ENCODE data around the gene CPT1B. TPM values are rescaled to one million over a fixed set of nuclear protein-coding genes. Genes with fewer than 3 reads are reported as not detected.
"Not testable (repeated sequence)": the region's sequence is repeated elsewhere in the genome, so short reads cannot be mapped to it uniquely, and the experiment has no call there.

Gene CPT1B
- total RNA-seq, 1 donor from 2014 or later, result 18.2 TPM

DNA sequence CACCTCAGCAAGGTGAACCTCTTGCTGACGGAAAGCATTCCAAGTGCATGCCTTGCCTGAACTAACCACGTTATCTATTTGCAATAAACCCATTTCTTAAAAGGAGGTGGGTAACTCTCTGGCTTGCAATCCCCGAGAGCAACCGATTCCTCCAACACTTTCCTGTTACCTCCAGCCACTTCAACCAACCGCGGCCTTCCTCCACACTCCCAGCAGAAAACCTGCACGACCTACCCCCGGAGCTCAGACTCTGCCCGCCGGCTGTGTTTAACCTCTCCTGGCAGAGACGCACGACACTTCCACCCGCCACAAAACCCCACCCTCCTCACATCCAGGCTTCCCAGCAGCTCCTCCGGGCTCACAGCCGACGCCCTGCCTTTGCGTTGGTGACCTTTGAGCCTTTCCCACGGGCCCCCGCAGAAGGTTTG, 53.5 kb downstream of the CPT1B start:
- no peak for ATAC-seq
- no peak for DNase-seq (ENCODE audit: low spot score)
- intact Hi-C loops (cut with DNase I), result loop anchor here (1.0 kb wide), 1 partner anchor 16 kb away; no protein-coding TSS in a partner anchor

DNA sequence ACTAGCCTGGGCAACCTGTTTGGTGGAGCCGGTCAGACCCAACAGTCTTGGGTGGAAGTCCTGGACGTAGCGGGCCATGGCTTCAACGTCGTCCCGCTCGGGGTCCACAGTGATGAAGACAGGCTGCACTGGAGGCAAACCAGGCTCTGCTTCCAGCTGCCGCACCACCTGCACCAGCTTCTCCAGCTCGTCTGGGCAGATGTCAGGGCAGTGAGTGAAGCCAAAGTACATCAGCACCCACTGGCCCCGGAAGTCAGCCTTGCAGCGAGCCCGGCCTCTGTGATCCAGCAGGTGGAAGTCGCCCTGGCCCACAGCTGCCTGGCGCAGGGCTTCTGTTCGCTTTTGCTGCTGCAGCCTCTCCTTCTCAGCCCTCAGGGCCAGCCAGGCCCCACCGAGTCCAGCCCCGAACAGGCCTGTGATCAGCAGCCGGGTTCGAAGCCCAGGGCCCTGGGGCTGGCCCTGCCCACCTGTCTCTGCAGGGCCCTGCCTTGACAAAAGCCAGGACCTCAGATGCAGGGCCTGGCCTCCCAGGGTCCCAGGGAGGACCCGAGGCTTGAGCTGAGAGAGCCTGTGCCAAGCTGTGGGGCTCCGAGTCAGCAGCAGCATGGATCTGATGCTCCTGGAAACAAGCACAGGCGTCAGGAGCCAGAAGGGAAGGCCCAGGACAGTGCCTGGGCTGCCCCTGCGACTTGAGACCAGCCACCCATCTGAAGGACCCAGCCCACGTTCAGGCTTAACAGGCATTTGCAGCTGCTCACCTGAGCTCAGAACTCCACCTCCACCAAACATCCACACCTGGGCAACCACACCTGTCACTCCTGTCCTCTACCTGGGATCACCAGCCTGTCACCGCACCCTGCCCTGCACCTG, 54.2 kb downstream of the CPT1B start:
- intact Hi-C loops (cut with DNase I), result no loop called here
- ATAC-seq (no peak), DNase-seq (ENCODE audit: low spot score) (peak; percentile 64)

DNA sequence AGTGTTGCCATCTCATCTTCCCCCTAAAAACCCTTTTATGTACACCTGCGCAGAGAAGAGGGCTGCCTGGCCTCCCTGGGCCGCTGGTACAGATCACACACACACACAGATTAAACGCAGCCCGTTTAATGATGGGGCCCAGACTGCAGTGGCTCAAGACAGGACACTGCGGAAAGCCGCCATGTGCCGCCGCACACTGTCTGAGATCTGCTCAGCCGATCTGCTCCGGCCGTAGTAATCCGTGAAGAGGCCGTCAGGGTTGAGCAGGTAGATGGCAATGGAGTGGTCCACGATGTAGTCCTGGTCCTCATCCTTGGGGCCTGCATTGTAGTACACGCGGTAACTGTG, 54.8 kb downstream of the CPT1B start:
- intact Hi-C loops (cut with DNase I), result no loop called here
- ATAC-seq (no peak), DNase-seq (ENCODE audit: low spot score) (no peak)

DNA sequence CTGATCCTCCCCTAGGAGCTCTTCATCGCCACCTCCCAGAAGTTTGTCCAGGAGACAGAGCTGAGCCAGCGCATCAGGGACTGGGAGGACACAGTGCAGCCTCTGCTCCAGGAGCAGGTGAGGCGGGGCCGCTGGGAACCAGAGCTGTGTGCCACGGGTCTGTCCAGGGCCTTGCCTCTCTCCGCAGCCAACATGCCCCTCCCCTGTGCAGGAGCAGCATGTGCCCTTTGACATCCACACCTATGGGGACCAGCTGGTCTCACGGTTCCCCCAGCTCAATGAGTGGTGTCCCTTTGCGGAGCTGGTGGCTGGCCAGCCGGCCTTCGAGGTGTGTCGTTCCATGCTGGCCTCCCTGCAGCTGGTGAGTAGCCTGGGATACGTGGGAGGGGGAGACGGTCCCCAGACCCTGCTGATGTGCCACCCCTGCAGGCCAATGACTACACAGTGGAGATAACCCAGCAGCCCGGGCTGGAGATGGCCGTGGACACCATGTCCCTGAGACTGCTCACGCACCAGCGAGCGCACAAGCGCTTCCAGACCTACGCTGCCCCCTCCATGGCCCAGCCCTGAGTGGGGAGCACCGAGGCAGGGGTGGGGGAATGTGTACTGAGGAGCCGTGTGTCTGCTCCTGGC, 55.3 kb downstream of the CPT1B start:
- DNase-seq (ENCODE audit: low spot score), result no peak
- intact Hi-C loops (cut with DNase I), result no loop called here
- ATAC-seq, result no peak

DNA sequence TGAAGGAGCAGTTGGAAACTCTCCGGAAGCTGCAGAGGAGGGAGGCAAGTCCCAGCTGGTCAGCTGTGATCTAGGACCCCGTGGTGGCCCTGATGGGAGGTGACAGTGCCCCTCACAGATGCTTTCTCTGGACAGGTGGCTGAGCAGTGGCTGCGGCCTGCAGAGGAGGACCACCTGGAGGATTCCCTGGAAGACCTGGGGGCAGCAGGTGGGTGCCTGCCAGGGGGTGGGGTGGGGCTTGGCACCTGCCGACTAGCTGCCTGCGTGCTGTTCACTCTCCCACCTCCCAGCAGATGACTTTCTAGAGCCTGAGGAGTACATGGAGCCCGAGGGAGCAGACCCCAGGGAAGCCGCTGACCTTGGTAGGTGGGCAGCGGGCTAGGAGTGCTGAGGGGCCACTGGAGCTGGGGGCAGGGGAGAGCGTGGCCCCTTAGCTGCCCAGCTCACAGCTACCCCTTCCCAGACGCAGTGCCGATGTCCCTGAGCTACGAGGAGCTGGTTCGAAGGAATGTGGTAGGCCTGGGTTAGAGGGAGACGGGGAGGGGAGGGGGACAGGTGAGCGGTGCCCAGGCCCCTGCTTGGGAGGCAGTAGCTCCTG, 55.9 kb downstream of the CPT1B start:
- DNase-seq (ENCODE audit: low spot score) (no peak), ATAC-seq (no peak)
- intact Hi-C loops (cut with DNase I), result no loop called here

DNA sequence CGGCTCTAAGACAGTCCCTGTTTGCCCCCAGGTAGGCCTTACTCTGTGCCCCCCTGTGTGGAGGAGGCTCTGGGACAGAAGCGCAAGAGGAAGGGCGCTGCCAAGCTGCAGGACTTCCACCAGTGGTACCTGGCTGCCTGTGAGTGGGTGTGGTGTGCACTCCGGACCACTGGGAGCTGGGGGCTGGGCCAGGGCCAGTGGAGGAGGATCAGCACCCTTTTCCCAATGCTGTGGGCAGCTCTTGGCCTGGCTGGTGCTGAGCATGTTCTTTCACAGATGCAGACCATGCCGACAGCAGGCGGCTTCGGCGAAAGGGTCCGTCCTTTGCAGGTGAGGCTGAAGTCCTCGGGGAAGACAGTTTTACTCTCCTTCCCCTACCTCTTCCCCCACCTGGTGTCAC, 56.5 kb downstream of the CPT1B start:
- DNase-seq (ENCODE audit: low spot score), result no peak
- intact Hi-C loops (cut with DNase I), result no loop called here
- ATAC-seq, result no peak

DNA sequence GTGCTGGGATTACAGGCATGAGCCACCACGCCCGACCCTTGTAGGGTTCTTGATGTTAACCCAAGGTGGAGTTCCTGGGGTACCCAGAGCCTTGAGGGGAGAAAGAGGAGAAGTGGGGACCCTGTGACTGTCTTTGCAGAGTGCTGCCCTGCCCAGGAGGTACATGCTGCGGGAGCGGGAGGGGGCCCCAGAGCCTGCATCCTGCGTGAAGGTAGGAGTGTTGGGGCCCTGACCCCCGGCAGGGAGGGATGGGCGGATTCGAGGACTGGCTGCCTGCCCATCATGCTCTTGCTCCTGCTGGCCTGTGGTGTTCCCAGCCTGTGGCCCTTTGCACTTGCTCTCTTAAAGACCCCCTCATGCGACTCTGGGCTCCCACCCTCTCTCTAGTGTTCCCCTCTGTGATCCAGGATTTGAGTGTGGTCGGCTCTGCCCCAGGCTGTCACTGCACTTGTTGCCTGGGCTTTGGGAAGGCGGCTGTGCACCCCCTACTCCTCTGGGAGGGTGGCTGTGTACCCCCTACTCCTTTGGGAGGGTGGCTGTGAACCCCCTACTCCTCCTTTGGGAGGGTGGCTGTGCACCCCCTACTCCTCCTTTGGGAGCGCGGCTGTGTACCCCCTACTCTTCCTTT, 57.3 kb downstream of the CPT1B start:
- intact Hi-C loops (cut with DNase I), result no loop called here
- ATAC-seq, result no peak

DNA sequence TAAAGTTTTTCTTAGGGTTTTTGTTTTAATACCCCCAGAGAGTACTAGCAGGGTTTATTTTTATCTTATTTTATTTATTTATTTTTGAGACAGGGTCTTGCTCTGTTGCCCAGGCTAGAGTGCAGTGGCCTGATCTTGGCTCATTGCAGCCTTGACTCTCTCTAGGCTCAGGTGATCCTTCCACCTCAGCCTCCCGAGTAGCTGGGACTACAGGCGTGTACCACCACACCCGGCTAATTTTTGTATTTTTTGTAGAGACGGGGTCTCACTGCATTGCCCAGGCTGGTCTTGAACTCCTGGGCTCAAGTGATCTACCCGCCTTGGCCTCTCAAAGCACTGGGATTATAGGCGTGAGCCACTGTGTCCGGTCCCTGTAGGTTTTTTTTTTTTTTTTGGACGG, 58.0 kb downstream of the CPT1B start:
- DNase-seq (ENCODE audit: low spot score); ATAC-seq; intact Hi-C loops (cut with DNase I): not testable (repeated sequence)

More for the DNA sequence above, 57.3 kb downstream of the CPT1B start:
- DNase-seq (ENCODE audit: low spot score), result no peak

DNA sequence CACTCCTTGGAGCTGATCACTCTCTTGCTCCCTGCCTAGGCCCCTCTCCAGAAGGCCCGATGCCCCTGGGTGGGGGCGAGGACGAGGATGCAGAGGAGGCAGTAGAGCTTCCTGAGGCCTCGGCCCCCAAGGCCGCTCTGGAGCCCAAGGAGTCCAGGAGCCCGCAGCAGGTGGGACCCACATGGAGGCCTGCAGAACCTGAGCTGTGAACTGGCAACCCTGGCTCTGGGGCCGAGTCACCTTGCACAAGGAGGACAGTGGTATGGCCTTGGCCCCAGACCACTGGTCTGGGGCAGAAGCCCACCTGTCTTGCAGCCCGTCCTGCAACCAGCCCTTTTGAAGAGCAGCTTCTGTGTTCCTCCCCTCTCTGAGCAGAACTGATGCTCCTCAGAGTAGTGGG, 59.1 kb downstream of the CPT1B start:
- intact Hi-C loops (cut with DNase I), result no loop called here
- DNase-seq (ENCODE audit: low spot score) (no peak), ATAC-seq (no peak)

Other genes with a start within 250 kb of the CPT1B start
- gene PPP6R2, start 235.1 kb downstream of the CPT1B start, total RNA-seq, result 42.1 TPM
- gene SBF1, start 103.4 kb downstream of the CPT1B start, total RNA-seq, result 73.4 TPM
- 0.09 TPM for gene ADM2, start 96.9 kb downstream of the CPT1B start, total RNA-seq
- not detected for gene MIOX, start 91.6 kb downstream of the CPT1B start, total RNA-seq
- gene LMF2, start 70.7 kb downstream of the CPT1B start, total RNA-seq, result 48.4 TPM
- 39.8 TPM for gene NCAPH2, start 70.2 kb downstream of the CPT1B start, total RNA-seq
- gene SCO2, start 52.8 kb downstream of the CPT1B start, total RNA-seq, result 1.9 TPM
- gene TYMP, start 48.4 kb downstream of the CPT1B start, total RNA-seq, result 44.5 TPM
- gene KLHDC7B, start 32.5 kb downstream of the CPT1B start, total RNA-seq, result 0.13 TPM
- gene SYCE3, start 15.5 kb downstream of the CPT1B start, total RNA-seq, result not detected
- gene CHKB, start 4.4 kb upstream of the CPT1B start, total RNA-seq, result 73.9 TPM
- 2.4 TPM for gene MAPK8IP2, start 22.4 kb upstream of the CPT1B start, total RNA-seq
- 38.1 TPM for gene ARSA, start 49.7 kb upstream of the CPT1B start, total RNA-seq
- 56.6 TPM for gene SHANK3, start 94.4 kb upstream of the CPT1B start, total RNA-seq
- 1.5 TPM for gene ACR, start 159.8 kb upstream of the CPT1B start, total RNA-seq
- 32.6 TPM for gene RABL2B, start 205.2 kb upstream of the CPT1B start, total RNA-seq

All from sciatic nerve (tissue), 2 donors.